Bronchial epithelial cell (primary cell): ENCODE results near the gene DHFR2. TPM values are rescaled to one million over a fixed set of nuclear protein-coding genes. Genes with fewer than 3 reads are reported as not detected.

Experiments
- DNase-seq: peaks from one replicate; pipeline ENCODE4 v3.0.0-alpha.2; 2010; ENCODE audit warnings: low read depth
- FAIRE-seq: peaks from 2 replicates; lab custom pipeline; 2011; peaks lifted over from hg19 to GRCh38; lab: Jason Lieb, UNC
- H3K27me3 ChIP-seq: 2 replicates; pipeline ENCODE4 v1.5.1; 2011; ENCODE audit warnings: low read length; ENCODE audit not compliant: control insufficient read depth, insufficient read depth
- H3K36me3 ChIP-seq: 2 replicates; pipeline ENCODE4 v1.5.1; 2011; ENCODE audit warnings: low read length; ENCODE audit not compliant: control insufficient read depth, insufficient read depth
- H3K4me3 ChIP-seq: 2 replicates; pipeline ENCODE4 v1.5.1; 2011; ENCODE audit warnings: mild to moderate bottlenecking, low read depth, low read length, control low read depth
- CTCF ChIP-seq: IDR thresholded peaks from 2 replicates; pipeline ENCODE4 v1.5.1; 2011; ENCODE audit warnings: mild to moderate bottlenecking, moderate library complexity, low read length, control low read depth, inconsistent platforms; ENCODE audit not compliant: insufficient read depth, severe bottlenecking
- total RNA-seq: library from RNA; depleted of rRNA; stranded (reverse); fragments of >200 nt; gene quantifications from 2 replicates; pipeline ENCODE4 v1.2.1, GENCODE V29; 2014

DHFR2 gene
- total RNA-seq, 1 donor from 2014 or later = 1.3 TPM

GRCh38 chr3:94043285-94043684 lies 19.4 kb downstream of the DHFR2 start:
- no peak for DNase-seq
- Histone ChIP-seq H3K4me3 (no peak overlapping the region), H3K36me3 (no peaks in the 10 kb centered on the region), H3K27me3 (no peaks in the 10 kb centered on the region)
- no peak for TF ChIP-seq CTCF
- FAIRE-seq = no peak

DNA sequence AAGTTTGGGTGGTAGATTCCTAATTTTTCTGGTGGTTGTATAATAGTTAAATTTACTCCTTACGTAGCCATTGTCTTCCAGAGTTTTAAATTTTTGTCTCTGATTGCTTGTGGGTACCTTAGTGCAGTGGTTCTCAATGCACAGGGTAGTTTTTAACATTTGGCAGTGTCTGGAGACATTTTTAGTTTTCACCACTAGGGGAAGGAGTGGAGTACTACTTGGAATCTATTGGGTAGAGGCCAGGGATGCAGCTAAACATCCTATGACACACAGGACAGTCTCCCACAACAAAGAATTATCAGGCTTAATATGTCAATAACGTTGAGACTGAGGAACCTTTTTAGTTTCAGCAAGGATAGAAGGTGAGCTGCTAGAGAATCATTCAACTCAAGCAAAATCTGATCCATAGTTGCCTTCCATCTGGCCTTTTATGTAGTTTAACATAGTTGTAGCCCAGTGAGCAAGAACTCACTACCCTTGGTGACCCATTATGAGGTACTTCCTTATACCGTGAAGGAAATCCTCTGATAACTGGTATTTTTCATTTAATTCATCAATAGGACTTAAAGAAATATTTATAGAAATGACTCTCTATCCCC lies 25.7 kb downstream of the DHFR2 start:
- H3K27me3 ChIP-seq = no peaks in the 10 kb centered on the region
- no peaks in the 10 kb centered on the region for H3K36me3 ChIP-seq
- FAIRE-seq (no peak), DNase-seq (peak; percentile 49)
- TF ChIP-seq CTCF = peak; percentile 65
- no peak overlapping the region for H3K4me3 ChIP-seq

DNA sequence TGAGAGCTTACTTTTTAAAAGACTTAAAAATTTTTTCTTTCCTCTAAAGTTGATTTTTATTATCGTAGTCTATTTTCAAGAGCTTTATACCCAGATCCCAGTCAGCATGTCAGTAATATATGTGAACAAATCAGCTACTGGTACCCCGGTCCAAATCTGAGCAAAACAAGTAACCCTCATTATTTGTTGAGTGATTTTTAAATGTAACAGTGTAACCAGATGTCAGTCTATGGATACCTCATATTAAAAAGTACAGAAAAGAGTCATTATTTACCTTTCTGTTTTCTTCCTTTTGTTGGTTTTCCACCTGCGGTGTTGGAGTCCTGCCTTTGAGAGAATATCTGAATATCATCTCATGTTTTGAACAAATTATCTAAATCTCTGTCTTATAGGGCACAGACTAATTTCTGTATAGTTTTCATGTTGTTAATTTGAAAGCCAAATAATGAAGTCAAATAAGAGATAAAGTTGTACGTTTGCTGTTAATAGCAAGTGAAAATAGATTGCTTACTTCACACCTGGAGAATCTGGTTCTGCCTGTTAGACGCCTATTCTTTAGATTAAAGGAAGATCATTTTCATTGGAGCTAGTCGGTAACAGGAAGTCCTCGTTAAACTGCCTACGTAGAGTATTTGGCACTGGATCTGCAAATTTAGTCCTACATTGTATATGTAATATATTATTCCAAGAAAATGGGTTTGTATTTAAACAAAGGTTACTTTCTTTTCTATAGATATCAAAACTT lies 34.5 kb downstream of the DHFR2 start, which contains the start of gene STX19:
STX19 (minus strand) TSS at position 505 of the 745 bp plus-strand sequence. CDS start 13,328 bp downstream, outside the sequence.
- no peaks in the 10 kb centered on the region for H3K27me3 ChIP-seq
- TF ChIP-seq CTCF = no peak
- FAIRE-seq (no peak), DNase-seq (peak; percentile 91)
- no peaks in the 10 kb centered on the region for H3K36me3 ChIP-seq
- peak within 1 kb of the TSS; percentile 55 for H3K4me3 ChIP-seq

GRCh38 chr3:94026623-94027022 lies 36.1 kb downstream of the DHFR2 start:
- FAIRE-seq = no peak
- TF ChIP-seq CTCF = no peak

DNA sequence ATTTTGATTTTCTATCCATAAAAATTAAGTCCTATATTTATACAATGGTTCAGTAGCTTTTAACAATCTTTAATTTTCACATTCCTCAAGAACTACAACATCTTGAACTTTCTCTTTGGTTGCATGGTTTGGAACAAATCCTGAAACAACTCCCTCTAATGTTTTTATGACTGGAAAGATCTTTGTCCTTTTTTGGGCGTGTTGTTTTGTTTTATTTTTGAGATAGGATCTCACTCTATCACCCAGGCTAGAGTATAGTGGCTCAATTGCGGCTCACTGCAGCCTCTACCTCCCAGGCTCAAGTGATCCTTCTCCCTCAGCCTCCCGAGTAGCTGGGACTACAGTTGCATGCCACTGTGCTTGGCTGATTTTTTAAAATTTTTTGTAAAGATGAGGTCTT lies 38.3 kb downstream of the DHFR2 start:
- no peak overlapping the region for H3K4me3 ChIP-seq
- no peak for DNase-seq
- H3K27me3 ChIP-seq = no peaks in the 10 kb centered on the region
- no peak for FAIRE-seq
- no peaks in the 10 kb centered on the region for H3K36me3 ChIP-seq
- TF ChIP-seq CTCF = no peak

More at GRCh38 chr3:94026623-94027022, 36.1 kb downstream of the DHFR2 start:
- no peak for DNase-seq
- Histone ChIP-seq H3K36me3 (no peaks in the 10 kb centered on the region), H3K4me3 (no peak overlapping the region), H3K27me3 (no peaks in the 10 kb centered on the region)
